Gastrocnemius medialis (tissue), 4 donors: ENCODE results near the gene BAK1. TPM values are rescaled to one million over a fixed set of nuclear protein-coding genes. Genes with fewer than 3 reads are reported as not detected.
"Not testable (repeated sequence)": the region's sequence is repeated elsewhere in the genome, so short reads cannot be mapped to it uniquely, and the experiment has no call there.

Experiments
- ATAC-seq, 2 donors: fragments of 150-250 bp; one replicate each; pipeline ENCODE4 v1.9.1; 2016
- DNase-seq, 2 donors: peaks; one replicate each; pipeline ENCODE4 v3.0.0-alpha.2; 2019
- H3K27ac ChIP-seq, 4 donors: fragments of 200-600 bp; sonication (generic); 1 replicate in 1 of 4; 2 replicates in 3 of 4; pipeline ENCODE4 v1.5.1; 2016 to 2018; ENCODE audit warnings: mild to moderate bottlenecking in 2 of 4, moderate library complexity in 1 of 4
- H3K27me3 ChIP-seq, 3 donors: fragments of 200-600 bp; sonication (generic) in 2 of 3; 1 replicate in 1 of 3; 2 replicates in 2 of 3; pipeline versions ENCODE4 v1.5.1 to v1.6.0; 2016 to 2019; ENCODE audit warnings: mild to moderate bottlenecking in 1 of 3, moderate library complexity in 1 of 3
- H3K36me3 ChIP-seq, 2 donors: fragments of 200-600 bp; sonication (generic) in 1 of 2; one replicate each; pipeline ENCODE4 v1.5.1; 2017 to 2018
- H3K4me1 ChIP-seq, 2 donors: fragments of 200-600 bp; sonication (generic) in 1 of 2; one replicate each; pipeline ENCODE4 v1.5.1; 2016 to 2017; ENCODE audit warnings: mild to moderate bottlenecking in 2 of 2
- H3K4me3 ChIP-seq, 4 donors: fragments of 200-600 bp; sonication (generic) in 3 of 4; 1 replicate in 1 of 4; 2 replicates in 3 of 4; pipeline ENCODE4 v1.5.1; 2016 to 2019; ENCODE audit warnings: mild to moderate bottlenecking in 2 of 4
- H3K9me3 ChIP-seq, 3 donors: fragments of 200-600 bp; sonication (generic) in 2 of 3; 1 replicate in 1 of 3; 2 replicates in 2 of 3; pipeline ENCODE4 v1.5.1; 2016 to 2019
- POLR2A ChIP-seq, 2 donors: fragments of 450-650 bp; IDR thresholded peaks; one replicate each; pipeline ENCODE4 v1.6.1; 2017; ENCODE audit warnings: antibody characterized with exemption in 2 of 2, mild to moderate bottlenecking in 2 of 2, moderate library complexity in 2 of 2
- in situ Hi-C, 4 donors: fragments of 200-750 bp; cut with MboI; loops; one replicate each; pipeline versions ENCODE4 v1.15.0 to v1.8.0; 2017; ENCODE audit warnings: low sequenced_read_pairs in 4 of 4
- intact Hi-C: fragments of 100-400 bp; cut with DNase I; formaldehyde crosslinking; loops from one replicate; pipeline ENCODE4 v1.15.1; 2023; ENCODE audit warnings: low total_unique reads
- total RNA-seq, 4 donors: library from RNA; depleted of rRNA; stranded (reverse); fragments of >200 nt; gene quantifications; one replicate each; pipeline versions ENCODE4 v1.1.0 to v1.2.3, GENCODE V29; 2016
- TF ChIP-seq, protein P1 (sequence below), 5 experiments: fragments of 450-650 bp in 3 of 5; fragments of 200-600 bp in 2 of 5; sonication (generic) in 2 of 5; IDR thresholded peaks in 4 of 5; conservative IDR thresholded peaks in 1 of 5; 1 replicate in 4 of 5; 2 replicates in 1 of 5; pipeline ENCODE4 v1.5.1; 2016 to 2019; ENCODE audit warnings: antibody characterized with exemption in 5 of 5, mild to moderate bottlenecking in 3 of 5, moderate library complexity in 3 of 5

The BAK1 gene
- total RNA-seq, 4 donors from 2014 or later = 5.8 to 11.7 (median 8.2) TPM

DNA sequence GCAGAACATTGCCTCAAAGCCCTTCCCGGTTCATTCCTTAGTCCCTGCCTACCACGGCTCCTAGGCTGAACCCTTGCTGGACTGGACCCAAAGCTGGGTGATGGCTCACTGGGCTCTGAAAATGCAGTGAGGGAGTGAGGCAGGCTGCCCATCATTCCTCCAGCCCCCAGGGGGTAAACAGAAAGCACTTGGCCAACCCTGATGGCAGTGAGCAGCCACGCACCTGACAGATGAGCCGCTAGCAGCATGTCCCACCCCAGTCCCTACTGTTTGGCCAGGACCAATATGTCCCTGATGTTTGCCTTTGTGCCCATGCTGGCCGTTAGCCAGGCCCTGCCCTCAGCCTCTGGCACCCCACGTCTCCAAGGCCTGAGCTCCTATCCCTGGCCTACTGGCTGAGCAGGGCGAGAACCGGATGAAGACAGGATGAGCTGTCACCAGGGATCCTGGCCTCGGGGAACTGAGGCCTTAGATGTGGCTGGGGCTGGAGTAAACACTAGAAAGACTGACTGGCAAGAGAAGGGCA lies 19.4 kb upstream of the BAK1 start:
- intact Hi-C loops = no loop called here
- peaks cover 0 to 22% of the 10 kb centered on the region in 2 donors for H3K4me1 ChIP-seq
- no peaks in the 10 kb centered on the region for H3K36me3 ChIP-seq
- ATAC-seq (peak; percentile 21 to 38), DNase-seq (no peak)
- peak overlapping the region in 1 of 4 donors; percentile 65 for H3K27ac ChIP-seq
- TF ChIP-seq, protein P1, sequence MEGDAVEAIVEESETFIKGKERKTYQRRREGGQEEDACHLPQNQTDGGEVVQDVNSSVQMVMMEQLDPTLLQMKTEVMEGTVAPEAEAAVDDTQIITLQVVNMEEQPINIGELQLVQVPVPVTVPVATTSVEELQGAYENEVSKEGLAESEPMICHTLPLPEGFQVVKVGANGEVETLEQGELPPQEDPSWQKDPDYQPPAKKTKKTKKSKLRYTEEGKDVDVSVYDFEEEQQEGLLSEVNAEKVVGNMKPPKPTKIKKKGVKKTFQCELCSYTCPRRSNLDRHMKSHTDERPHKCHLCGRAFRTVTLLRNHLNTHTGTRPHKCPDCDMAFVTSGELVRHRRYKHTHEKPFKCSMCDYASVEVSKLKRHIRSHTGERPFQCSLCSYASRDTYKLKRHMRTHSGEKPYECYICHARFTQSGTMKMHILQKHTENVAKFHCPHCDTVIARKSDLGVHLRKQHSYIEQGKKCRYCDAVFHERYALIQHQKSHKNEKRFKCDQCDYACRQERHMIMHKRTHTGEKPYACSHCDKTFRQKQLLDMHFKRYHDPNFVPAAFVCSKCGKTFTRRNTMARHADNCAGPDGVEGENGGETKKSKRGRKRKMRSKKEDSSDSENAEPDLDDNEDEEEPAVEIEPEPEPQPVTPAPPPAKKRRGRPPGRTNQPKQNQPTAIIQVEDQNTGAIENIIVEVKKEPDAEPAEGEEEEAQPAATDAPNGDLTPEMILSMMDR (IDR thresholded peaks at IDR 0.05 in 4 of 5, conservative IDR thresholded peaks at IDR 0.05 in 1 of 5) = no peak
- TF ChIP-seq POLR2A (IDR thresholded peaks at IDR 0.05) = no peak
- no peaks in the 10 kb centered on the region for H3K27me3 ChIP-seq
- in situ Hi-C loops = no loop called here
- no peak overlapping the region for H3K4me3 ChIP-seq
- H3K9me3 ChIP-seq = no peaks in the 10 kb centered on the region

DNA sequence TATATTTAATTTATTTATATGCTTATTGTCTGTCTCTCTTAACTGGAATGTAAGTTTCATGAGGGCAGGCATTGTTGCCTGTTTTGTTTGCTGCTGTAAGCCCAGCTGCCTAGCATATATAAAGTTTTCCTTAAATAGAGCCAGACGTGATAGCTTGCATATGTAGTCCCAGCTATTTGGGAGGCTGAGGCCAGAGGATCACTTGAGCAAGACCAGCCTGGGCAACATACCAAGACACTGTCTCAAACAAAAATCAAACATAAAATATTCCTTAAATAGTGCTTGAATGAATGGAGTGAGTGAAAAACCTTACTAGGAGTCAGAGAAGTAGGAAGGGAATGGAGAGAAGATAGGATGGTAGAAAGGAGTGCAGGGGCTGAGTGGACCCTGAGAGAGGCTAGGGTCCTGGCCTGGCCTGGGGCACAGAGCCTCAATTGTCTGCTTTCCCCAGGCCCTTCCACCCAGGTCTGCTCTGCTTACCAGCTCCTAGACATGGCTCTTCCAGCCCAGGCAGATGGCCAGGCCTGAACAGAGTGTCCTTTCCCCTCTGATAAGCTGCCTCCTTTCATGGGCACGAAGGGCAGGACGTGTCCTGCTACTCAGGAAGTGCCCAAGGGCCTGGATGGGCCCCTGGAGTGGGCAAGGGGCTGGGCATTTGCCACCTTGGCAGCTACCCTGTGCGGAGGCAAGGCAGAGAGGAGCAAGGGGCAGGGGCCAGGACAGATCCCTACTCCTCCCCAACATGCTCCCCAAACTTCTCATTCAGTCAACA lies 17.7 kb upstream of the BAK1 start:
- TF ChIP-seq POLR2A (IDR thresholded peaks at IDR 0.05) = no peak
- TF ChIP-seq, protein P1 (IDR thresholded peaks at IDR 0.05 in 4 of 5, conservative IDR thresholded peaks at IDR 0.05 in 1 of 5) = no peak
- ATAC-seq = peak in 1 of 2 donors; percentile 35
- Histone ChIP-seq H3K9me3 (no peaks in the 10 kb centered on the region), H3K27me3 (no peaks in the 10 kb centered on the region), H3K4me3 (no peak overlapping the region), H3K27ac (peak overlapping the region in 1 of 4 donors; percentile 68), H3K36me3 (no peaks in the 10 kb centered on the region), H3K4me1 (peaks cover 0 to 22% of the 10 kb centered on the region in 2 donors)
- DNase-seq = no peak
- intact Hi-C loops = no loop called here
- in situ Hi-C loops = no loop called here

DNA sequence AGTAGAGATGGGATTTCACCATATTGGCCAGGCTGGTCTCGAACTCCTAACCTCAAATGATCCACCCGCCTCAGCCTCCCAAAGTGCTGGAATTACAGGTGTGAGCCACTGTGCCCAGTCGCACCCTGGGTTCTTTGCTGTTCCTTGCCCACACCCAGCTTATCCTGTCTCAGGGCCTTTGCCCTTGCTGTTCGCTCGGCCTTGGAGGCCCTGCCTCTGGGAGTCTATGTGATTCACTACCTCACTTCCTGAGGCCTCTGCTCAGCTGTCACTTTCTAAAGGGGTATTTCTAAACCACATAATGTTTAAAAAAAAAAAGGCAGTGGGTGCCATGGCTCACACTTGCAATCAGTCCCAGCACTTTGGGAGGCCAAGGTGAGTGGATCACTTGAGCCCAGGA lies 16.8 kb upstream of the BAK1 start:
- DNase-seq, H3K27me3 ChIP-seq, ATAC-seq, H3K36me3 ChIP-seq, intact Hi-C loops, H3K27ac ChIP-seq, H3K4me3 ChIP-seq, H3K9me3 ChIP-seq, in situ Hi-C loops: not testable (repeated sequence)
- peaks cover 0 to 16% of the 10 kb centered on the region in 2 donors for H3K4me1 ChIP-seq

DNA sequence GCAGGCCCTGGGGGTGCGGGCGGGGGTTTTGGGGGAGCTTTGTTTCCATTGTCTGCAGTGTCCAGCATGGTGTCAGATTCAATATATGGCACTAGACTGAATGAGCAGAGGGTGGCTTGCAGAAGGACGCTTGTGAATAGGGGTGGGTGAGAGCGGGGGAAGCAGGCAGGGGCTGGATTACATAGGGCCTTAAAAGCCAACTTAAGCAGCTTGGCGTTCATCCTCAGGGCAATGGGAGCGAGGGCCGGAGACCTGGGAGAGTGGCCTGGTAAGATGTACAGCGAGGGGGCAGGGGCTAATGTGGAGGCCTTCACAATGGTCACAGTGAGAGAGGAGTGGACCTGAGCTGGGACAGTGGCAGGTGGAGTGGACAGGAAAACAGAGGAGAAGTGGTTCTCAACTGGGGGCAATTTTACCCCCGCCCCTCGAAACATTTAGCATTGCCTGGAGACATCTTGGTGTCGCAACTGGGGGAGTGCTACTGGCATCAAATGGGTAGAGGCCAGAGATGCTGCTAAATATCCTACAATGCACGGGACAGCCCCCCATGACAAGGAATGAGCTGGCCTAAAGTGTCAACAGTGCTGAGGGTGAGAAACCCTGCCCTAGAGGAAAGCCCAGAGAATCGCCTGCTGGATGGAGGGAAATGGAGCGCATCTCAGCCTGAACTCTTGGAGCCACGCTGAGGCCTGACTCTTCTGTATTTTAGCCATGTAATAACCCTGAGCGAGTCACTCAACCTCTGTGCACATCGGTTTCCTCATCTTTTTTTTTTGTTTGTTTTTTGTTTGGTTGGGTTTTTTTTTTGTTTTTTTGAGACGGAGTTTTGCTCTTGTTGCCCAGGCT lies 15.1 kb upstream of the BAK1 start:
- in situ Hi-C loops = no loop called here
- no peak for DNase-seq

More for the DNA sequence above, 15.1 kb upstream of the BAK1 start:
- Histone ChIP-seq H3K4me3 (no peak overlapping the region), H3K9me3 (no peaks in the 10 kb centered on the region), H3K27ac (no peak overlapping the region), H3K27me3 (no peaks in the 10 kb centered on the region), H3K36me3 (no peaks in the 10 kb centered on the region), H3K4me1 (peaks cover 8 to 27% of the 10 kb centered on the region in 2 donors)
- intact Hi-C loops = no loop called here
- TF ChIP-seq, protein P1 (IDR thresholded peaks at IDR 0.05 in 4 of 5, conservative IDR thresholded peaks at IDR 0.05 in 1 of 5) = no peak
- TF ChIP-seq POLR2A (IDR thresholded peaks at IDR 0.05) = no peak
- no peak for ATAC-seq
